Large intestine (tissue), 3 donors: ENCODE results near the gene ABCC5. TPM values are rescaled to one million over a fixed set of nuclear protein-coding genes. Genes with fewer than 3 reads are reported as not detected.

Source experiments
- DNase-seq, 2 donors: peaks; one replicate each; pipeline versions ENCODE4 v3.0.0 to v3.0.0-alpha.2; 2013
- H3K27ac ChIP-seq: one replicate; pipeline ENCODE4 v1.5.1; 2013; ENCODE audit warnings: low read length
- H3K27me3 ChIP-seq: 2 replicates; pipeline ENCODE4 v1.6.1; 2013; ENCODE audit warnings: low read length; ENCODE audit not compliant: control insufficient read depth, insufficient read depth
- H3K36me3 ChIP-seq: 2 replicates; pipeline ENCODE4 v1.6.1; 2013; ENCODE audit warnings: low read length; ENCODE audit not compliant: control insufficient read depth, insufficient read depth
- H3K4me1 ChIP-seq: one replicate; pipeline ENCODE4 v1.6.1; 2013; ENCODE audit warnings: low read length; ENCODE audit not compliant: control insufficient read depth, insufficient read depth
- H3K4me3 ChIP-seq: one replicate; pipeline ENCODE4 v1.5.1; 2013; ENCODE audit warnings: low read length
- H3K9me3 ChIP-seq: one replicate; pipeline ENCODE4 v1.6.1; 2013; ENCODE audit warnings: mild to moderate bottlenecking, low read depth, low read length, moderate library complexity; ENCODE audit not compliant: control insufficient read depth
- WGBS: methylation state at CpG from one replicate; pipeline ENCODE4 v1.1.5; 2013; ENCODE audit warnings: low lambda C conversion rate; ENCODE audit not compliant: insufficient coverage; 5-methylcytosine and 5-hydroxymethylcytosine counted together
- polyA plus RNA-seq: library from polyadenylated mRNA; unstranded; fragments of 120-200 nt; gene quantifications from one replicate; pipeline ENCODE4 v1.2.1, GENCODE V29; 2013

The ABCC5 gene
- polyA plus RNA-seq, 1 donor: 23.3 TPM

GRCh38 chr3:183953471-183954070 lies 64.1 kb downstream of the ABCC5 start:
- Histone ChIP-seq H3K27me3 (no peaks in the 10 kb centered on the region), H3K4me3 (no peak overlapping the region), H3K9me3 (no peaks in the 10 kb centered on the region), H3K36me3 (peaks cover 21% of the 10 kb centered on the region), H3K4me1 (no peaks in the 10 kb centered on the region), H3K27ac (no peak overlapping the region)
- WGBS: 100% methylated on average over 2 of the region's 6 CpGs
- DNase-seq: no peak

- Histone ChIP-seq H3K4me1 (no peaks in the 10 kb centered on the region), H3K27ac (no peak overlapping the region), H3K36me3 (peaks cover 27% of the 10 kb centered on the region), H3K27me3 (no peaks in the 10 kb centered on the region), H3K9me3 (no peaks in the 10 kb centered on the region), H3K4me3 (no peak overlapping the region)
- no peak for DNase-seq
- WGBS: no CpG with 5 or more reads among the region's 13 CpGs
Observed at GRCh38 chr3:183951459-183951858, 66.2 kb downstream of the ABCC5 start.

- H3K36me3 ChIP-seq: peaks cover 37% of the 10 kb centered on the region
Observed at GRCh38 chr3:183949690-183950089, 68.0 kb downstream of the ABCC5 start.

GRCh38 chr3:183946037-183946436 lies 71.6 kb downstream of the ABCC5 start:
- H3K27ac ChIP-seq: no peak overlapping the region
- H3K4me3 ChIP-seq: no peak overlapping the region
- peaks cover 37% of the 10 kb centered on the region for H3K36me3 ChIP-seq
- no peak for DNase-seq
- no peaks in the 10 kb centered on the region for H3K27me3 ChIP-seq
- H3K4me1 ChIP-seq: no peaks in the 10 kb centered on the region
- WGBS: no CpG with 5 or more reads among the region's 2 CpGs
- H3K9me3 ChIP-seq: no peaks in the 10 kb centered on the region

More at GRCh38 chr3:183949690-183950089, 68.0 kb downstream of the ABCC5 start:
- WGBS: 86% methylated on average over 3 of the region's 12 CpGs
- Histone ChIP-seq H3K27me3 (no peaks in the 10 kb centered on the region), H3K4me3 (no peak overlapping the region), H3K27ac (no peak overlapping the region), H3K9me3 (no peaks in the 10 kb centered on the region), H3K4me1 (no peaks in the 10 kb centered on the region)
- DNase-seq: no peak

GRCh38 chr3:183944775-183945174 lies 72.9 kb downstream of the ABCC5 start:
- DNase-seq: no peak
- Histone ChIP-seq H3K9me3 (no peaks in the 10 kb centered on the region), H3K27me3 (no peaks in the 10 kb centered on the region), H3K27ac (no peak overlapping the region), H3K4me1 (no peaks in the 10 kb centered on the region), H3K4me3 (no peak overlapping the region), H3K36me3 (peaks cover 33% of the 10 kb centered on the region)
- WGBS: 92% methylated on average over 2 of the region's 5 CpGs

GRCh38 chr3:183943739-183944138 lies 73.9 kb downstream of the ABCC5 start:
- no peaks in the 10 kb centered on the region for H3K4me1 ChIP-seq
- H3K27me3 ChIP-seq: no peaks in the 10 kb centered on the region
- no peaks in the 10 kb centered on the region for H3K9me3 ChIP-seq
- peaks cover 27% of the 10 kb centered on the region for H3K36me3 ChIP-seq
- H3K27ac ChIP-seq: no peak overlapping the region
- no CpG with 5 or more reads among the region's 6 CpGs for WGBS
- H3K4me3 ChIP-seq: no peak overlapping the region
- no peak for DNase-seq

GRCh38 chr3:183941216-183941615 lies 76.5 kb downstream of the ABCC5 start:
- DNase-seq: no peak
- WGBS: 100% methylated on average over 1 of the region's 2 CpGs
- H3K36me3 ChIP-seq: peaks cover 29% of the 10 kb centered on the region

GRCh38 chr3:183937601-183938286 lies 79.9 kb downstream of the ABCC5 start:
- DNase-seq: no peak
- Histone ChIP-seq H3K27ac (no peak overlapping the region), H3K9me3 (no peaks in the 10 kb centered on the region), H3K4me1 (no peaks in the 10 kb centered on the region), H3K27me3 (no peaks in the 10 kb centered on the region), H3K36me3 (peaks cover 19% of the 10 kb centered on the region), H3K4me3 (no peak overlapping the region)
- WGBS: no CpG with 5 or more reads among the region's 10 CpGs

More at GRCh38 chr3:183941216-183941615, 76.5 kb downstream of the ABCC5 start:
- H3K27me3 ChIP-seq: no peaks in the 10 kb centered on the region
- H3K27ac ChIP-seq: no peak overlapping the region
- no peaks in the 10 kb centered on the region for H3K4me1 ChIP-seq
- no peak overlapping the region for H3K4me3 ChIP-seq
- no peaks in the 10 kb centered on the region for H3K9me3 ChIP-seq

- H3K36me3 ChIP-seq: peaks cover 17% of the 10 kb centered on the region
- no peak overlapping the region for H3K27ac ChIP-seq
- H3K4me3 ChIP-seq: no peak overlapping the region
- H3K4me1 ChIP-seq: peaks cover 6% of the 10 kb centered on the region
- no peak for DNase-seq
- no peaks in the 10 kb centered on the region for H3K9me3 ChIP-seq
- WGBS: 60% methylated on average over 1 of the region's 3 CpGs
- H3K27me3 ChIP-seq: no peaks in the 10 kb centered on the region
Observed at GRCh38 chr3:183933160-183933559, 84.5 kb downstream of the ABCC5 start.

- Histone ChIP-seq H3K9me3 (no peaks in the 10 kb centered on the region), H3K27me3 (no peaks in the 10 kb centered on the region), H3K27ac (no peak overlapping the region), H3K4me1 (peaks cover 6% of the 10 kb centered on the region), H3K36me3 (peaks cover 11% of the 10 kb centered on the region), H3K4me3 (no peak overlapping the region)
- 86% methylated on average over 1 of the region's 2 CpGs for WGBS
- no peak for DNase-seq
Observed at GRCh38 chr3:183931881-183932280, 85.8 kb downstream of the ABCC5 start.

- no CpG with 5 or more reads among the region's 10 CpGs for WGBS
Observed at GRCh38 chr3:183930086-183930485, 87.6 kb downstream of the ABCC5 start.

More at GRCh38 chr3:183930086-183930485, 87.6 kb downstream of the ABCC5 start:
- peak; percentile 75 to 89 for DNase-seq
- Histone ChIP-seq H3K4me1 (peaks cover 6% of the 10 kb centered on the region), H3K27ac (peak overlapping the region; percentile 69), H3K36me3 (peaks cover 12% of the 10 kb centered on the region), H3K27me3 (no peaks in the 10 kb centered on the region), H3K4me3 (no peak overlapping the region), H3K9me3 (no peaks in the 10 kb centered on the region)
